ENCODE results near the gene RAB11FIP4. TPM values are rescaled to one million over a fixed set of nuclear protein-coding genes. Genes with fewer than 3 reads are reported as not detected.

RAB11FIP4 gene
- total and polyA plus RNA-seq, 8 donors, result 6.5 to 42.7 (median 24.5) TPM

- H3K36me3 ChIP-seq, result no peaks in the 10 kb centered on the region
- FAIRE-seq (no peak), DNase-seq (peak; percentile 73 to 92 (median 82)), ATAC-seq (peak; percentile 85 to 92 (median 89))
- 1% methylated on average over 73 to 111 of the region's 111 CpGs for WGBS, 2 donors
- no peaks in the 10 kb centered on the region for H3K9me3 ChIP-seq
- intact Hi-C loops (cut with DNase I), result loop anchor here in 2 of 3 donors (5.0 kb wide), 1 partner anchor 283 kb away; no protein-coding TSS in a partner anchor
- TF ChIP-seq CTCF (IDR thresholded peaks at IDR 0.05), result peak; percentile 62 to 77 (median 70)
- H3K27me3 ChIP-seq, result no peaks in the 10 kb centered on the region
- H3K27ac ChIP-seq, result peak overlapping the region; percentile 76 to 90 (median 80)
- peaks cover 7 to 35% (median 25%) of the 10 kb centered on the region in 3 donors for H3K4me1 ChIP-seq
- H3K4me3 ChIP-seq, result peak overlapping the region; percentile 44 to 67 (median 58)
These were observed 167.5 kb downstream of the RAB11FIP4 start for GRCh38 chr17:31558748-31559583.

GRCh38 chr17:31559584-31560501 lies 168.4 kb downstream of the RAB11FIP4 start:
- ATAC-seq, result peak in 2 of 4 donors; percentile 1 to 3
- Histone ChIP-seq H3K36me3 (no peaks in the 10 kb centered on the region), H3K4me1 (peaks cover 7 to 41% (median 25%) of the 10 kb centered on the region in 3 donors), H3K4me3 (peak overlapping the region; percentile 41 to 67 (median 52)), H3K27me3 (no peaks in the 10 kb centered on the region), H3K27ac (peak overlapping the region; percentile 76 to 90 (median 80)), H3K9me3 (no peaks in the 10 kb centered on the region)
- TF ChIP-seq CTCF (IDR thresholded peaks at IDR 0.05), result no peak
- DNase-seq, result peak in 4 of 6 donors; percentile 40 to 82 (median 59)
- intact Hi-C loops (cut with DNase I), result loop anchor here in 2 of 3 donors (5.0 kb wide), 1 partner anchor 282 kb away; no protein-coding TSS in a partner anchor
- 40 to 42% methylated on average over 69 to 91 of the region's 91 CpGs for WGBS, 2 donors
- FAIRE-seq, result no peak

- intact Hi-C loops (cut with DNase I), result no loop called here
- Histone ChIP-seq H3K9me3 (no peaks in the 10 kb centered on the region), H3K27me3 (no peaks in the 10 kb centered on the region), H3K4me1 (peaks cover 7 to 48% (median 25%) of the 10 kb centered on the region in 3 donors), H3K27ac (peak overlapping the region; percentile 76 to 90 (median 80)), H3K4me3 (peak overlapping the region in 3 of 4 donors; percentile 44 to 67 (median 60)), H3K36me3 (no peaks in the 10 kb centered on the region)
- FAIRE-seq (no peak), ATAC-seq (peak in 1 of 4 donors; percentile 5), DNase-seq (no peak)
- 48 to 52% methylated on average over 10 of the region's 10 CpGs for WGBS, 2 donors
- no peak for TF ChIP-seq CTCF (IDR thresholded peaks at IDR 0.05)
These were observed 169.3 kb downstream of the RAB11FIP4 start for GRCh38 chr17:31560616-31561235.

GRCh38 chr17:31561469-31562375 lies 170.2 kb downstream of the RAB11FIP4 start:
- DNase-seq, result no peak
- intact Hi-C loops (cut with DNase I), result no loop called here
- no peak for TF ChIP-seq CTCF (IDR thresholded peaks at IDR 0.05)
- no peak for FAIRE-seq
- peak overlapping the region in 1 of 4 donors; percentile 67 for H3K4me3 ChIP-seq
- H3K27me3 ChIP-seq, result no peaks in the 10 kb centered on the region
- peak in 3 of 4 donors; percentile 7 to 34 (median 30) for ATAC-seq
- WGBS, 2 donors, result 35 to 36% methylated on average over 8 to 9 of the region's 9 CpGs
- H3K27ac ChIP-seq, result peak overlapping the region; percentile 39 to 90 (median 80)
- no peaks in the 10 kb centered on the region for H3K36me3 ChIP-seq
- no peaks in the 10 kb centered on the region for H3K9me3 ChIP-seq
- peaks cover 7 to 48% (median 25%) of the 10 kb centered on the region in 3 donors for H3K4me1 ChIP-seq

All from pancreas (tissue), 10 donors.